Subcutaneous adipose tissue (tissue), 4 donors: Measurements from ENCODE around the gene LIPM. TPM values are rescaled to one million over a fixed set of nuclear protein-coding genes. Genes with fewer than 3 reads are reported as not detected.

ENCODE experiments used
- CTCF ChIP-seq: fragments of 450-650 bp; IDR thresholded peaks from one replicate; pipeline ENCODE4 v1.5.1; 2016; ENCODE audit warnings: low read depth, mild to moderate bottlenecking, control low read depth, antibody characterized with exemption, moderate library complexity
- total RNA-seq, 4 donors: library from RNA; depleted of rRNA; stranded (reverse); fragments of >200 nt; gene quantifications; one replicate each; pipeline ENCODE4 v1.1.0, GENCODE V29; 2016

Gene LIPM
- total RNA-seq, 4 donors from 2014 or later: not detected

DNA sequence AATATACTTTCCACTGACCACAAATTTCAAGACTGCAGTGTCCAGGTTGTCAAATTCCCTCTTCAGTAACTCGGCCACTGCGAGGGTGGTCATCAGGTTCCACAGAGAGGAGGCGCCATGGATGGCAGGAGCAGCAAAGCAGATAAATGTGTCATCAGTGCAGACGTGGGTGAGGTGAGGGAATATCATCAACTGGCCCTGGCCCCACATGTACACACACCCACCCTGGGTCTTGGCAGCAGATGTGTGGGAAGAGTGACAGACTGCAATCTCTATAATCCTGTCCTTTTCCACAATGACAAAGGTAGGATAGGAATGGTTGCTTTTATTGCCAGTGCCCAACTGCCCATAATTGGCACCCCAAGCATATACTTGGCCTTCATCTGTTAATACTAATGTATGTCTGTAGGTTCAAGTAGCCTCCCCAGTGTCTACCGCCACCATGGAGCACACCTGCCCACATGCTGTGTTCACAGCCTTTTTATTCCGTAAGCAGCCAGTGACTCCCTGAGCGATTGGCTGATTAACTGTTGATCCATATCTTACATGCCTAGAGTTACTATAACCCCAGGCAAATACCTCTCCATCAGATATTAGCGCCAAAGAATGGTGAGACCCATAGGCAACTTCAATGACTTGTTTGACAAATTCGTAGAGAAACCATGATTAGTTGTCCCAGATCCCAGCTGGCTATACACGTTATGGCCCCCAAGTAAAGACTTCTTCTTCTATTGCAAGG, 16.3 kb upstream of the LIPM start:
- TF ChIP-seq CTCF: no peak

DNA sequence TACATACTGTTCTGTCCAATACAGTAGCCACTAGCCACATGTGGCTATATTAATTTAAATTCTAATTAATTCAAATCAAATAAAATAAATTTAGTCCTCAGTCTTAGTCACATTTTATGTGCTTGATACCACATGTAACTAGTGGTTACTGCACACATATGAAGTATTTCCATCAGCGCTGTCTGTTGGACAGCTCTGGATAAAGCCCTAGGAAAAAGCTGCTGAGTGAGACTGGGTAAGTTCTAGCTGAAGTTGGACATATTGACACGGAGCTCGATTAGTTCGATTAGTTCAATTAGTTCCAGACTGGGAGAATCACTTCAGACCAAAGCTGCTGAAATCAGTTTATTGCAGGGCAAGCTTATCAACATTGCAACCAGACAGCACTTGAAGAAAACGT, 15.1 kb upstream of the LIPM start:
- TF ChIP-seq CTCF: no peak

GRCh38 chr10:88788924-88789323, 13.6 kb upstream of the LIPM start:
- no peak for TF ChIP-seq CTCF

DNA sequence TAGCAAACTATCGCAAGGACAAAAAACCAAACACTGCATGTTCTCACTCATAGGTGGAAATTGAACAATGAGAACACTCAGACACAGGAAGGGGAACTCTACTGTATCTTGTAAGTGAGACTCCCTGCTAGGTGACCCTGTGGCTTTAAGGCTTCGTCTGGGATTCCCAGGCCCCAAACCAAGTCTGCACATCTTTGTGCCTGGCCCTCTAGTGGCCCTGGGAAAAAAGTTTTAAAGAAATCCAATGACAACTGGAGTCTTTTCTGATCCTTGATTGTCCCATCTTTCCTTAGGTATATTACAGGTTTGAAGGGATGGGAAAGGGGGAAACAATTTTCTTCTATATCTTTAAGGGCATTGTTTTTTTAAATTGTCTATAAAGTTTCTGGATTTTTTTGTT, 10.6 kb upstream of the LIPM start:
- TF ChIP-seq CTCF: no peak

GRCh38 chr10:88792661-88793060, 9.9 kb upstream of the LIPM start:
- no peak for TF ChIP-seq CTCF

GRCh38 chr10:88793712-88794299, 8.7 kb upstream of the LIPM start:
- no peak for TF ChIP-seq CTCF

DNA sequence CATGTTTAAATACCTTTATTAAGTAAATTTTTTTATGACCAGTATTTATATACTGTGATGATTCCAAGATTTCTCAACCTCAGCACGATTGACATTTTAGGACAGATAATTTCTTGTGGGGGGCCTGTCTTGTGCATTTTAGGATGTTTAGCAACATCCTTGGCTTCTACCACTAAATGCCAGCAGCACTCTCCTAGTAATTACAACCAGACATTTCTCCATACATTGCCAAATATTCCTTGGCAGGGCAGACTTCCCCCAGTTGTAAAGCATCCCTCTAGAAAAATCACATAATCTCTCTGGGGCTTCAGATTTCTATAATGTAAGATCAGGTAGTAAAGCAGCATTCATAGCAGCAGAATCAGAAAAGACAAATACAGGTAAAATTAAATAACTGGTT, 7.8 kb upstream of the LIPM start:
- TF ChIP-seq CTCF: no peak
